ENCODE data around the gene HDGF.

The HDGF gene

DNA sequence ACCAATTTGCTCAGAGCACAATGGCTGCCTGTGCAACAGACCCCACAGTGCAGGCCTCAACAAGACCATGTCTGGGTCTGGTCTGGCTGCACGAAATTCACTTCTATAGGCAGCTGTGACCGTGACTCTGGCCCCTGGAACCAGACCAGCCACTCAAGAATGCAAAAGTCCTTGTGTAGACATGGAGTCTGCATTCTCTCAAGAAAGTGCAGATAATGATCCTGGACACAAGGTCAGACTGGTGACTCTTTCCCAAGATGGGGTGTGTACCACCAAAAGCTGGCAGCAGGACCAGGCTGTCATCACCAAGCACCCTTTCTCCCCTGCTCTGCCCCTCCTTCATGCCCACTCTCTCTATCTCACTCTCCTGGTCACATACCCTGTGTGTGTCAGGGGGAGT is 30.3 kb downstream of the HDGF start:
- no peak for DNase-seq (ENCODE audit: extremely low read depth, insufficient read length)
- H3K36me3 ChIP-seq (ENCODE audit: control insufficient read depth, insufficient read depth, low read length) = peaks cover 25% of the 10 kb centered on the region
- H3K4me3 ChIP-seq (replicated peaks; ENCODE audit: low read depth, low read length) = no peak overlapping the region
- H3K27me3 ChIP-seq (replicated peaks; ENCODE audit: control insufficient read depth, insufficient read depth, low read length) = no peaks in the 10 kb centered on the region
- TF ChIP-seq, protein P1, sequence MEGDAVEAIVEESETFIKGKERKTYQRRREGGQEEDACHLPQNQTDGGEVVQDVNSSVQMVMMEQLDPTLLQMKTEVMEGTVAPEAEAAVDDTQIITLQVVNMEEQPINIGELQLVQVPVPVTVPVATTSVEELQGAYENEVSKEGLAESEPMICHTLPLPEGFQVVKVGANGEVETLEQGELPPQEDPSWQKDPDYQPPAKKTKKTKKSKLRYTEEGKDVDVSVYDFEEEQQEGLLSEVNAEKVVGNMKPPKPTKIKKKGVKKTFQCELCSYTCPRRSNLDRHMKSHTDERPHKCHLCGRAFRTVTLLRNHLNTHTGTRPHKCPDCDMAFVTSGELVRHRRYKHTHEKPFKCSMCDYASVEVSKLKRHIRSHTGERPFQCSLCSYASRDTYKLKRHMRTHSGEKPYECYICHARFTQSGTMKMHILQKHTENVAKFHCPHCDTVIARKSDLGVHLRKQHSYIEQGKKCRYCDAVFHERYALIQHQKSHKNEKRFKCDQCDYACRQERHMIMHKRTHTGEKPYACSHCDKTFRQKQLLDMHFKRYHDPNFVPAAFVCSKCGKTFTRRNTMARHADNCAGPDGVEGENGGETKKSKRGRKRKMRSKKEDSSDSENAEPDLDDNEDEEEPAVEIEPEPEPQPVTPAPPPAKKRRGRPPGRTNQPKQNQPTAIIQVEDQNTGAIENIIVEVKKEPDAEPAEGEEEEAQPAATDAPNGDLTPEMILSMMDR (IDR thresholded peaks at IDR 0.05; ENCODE audit: insufficient read depth, low read length, poor library complexity, severe bottlenecking) = no peak

DNA sequence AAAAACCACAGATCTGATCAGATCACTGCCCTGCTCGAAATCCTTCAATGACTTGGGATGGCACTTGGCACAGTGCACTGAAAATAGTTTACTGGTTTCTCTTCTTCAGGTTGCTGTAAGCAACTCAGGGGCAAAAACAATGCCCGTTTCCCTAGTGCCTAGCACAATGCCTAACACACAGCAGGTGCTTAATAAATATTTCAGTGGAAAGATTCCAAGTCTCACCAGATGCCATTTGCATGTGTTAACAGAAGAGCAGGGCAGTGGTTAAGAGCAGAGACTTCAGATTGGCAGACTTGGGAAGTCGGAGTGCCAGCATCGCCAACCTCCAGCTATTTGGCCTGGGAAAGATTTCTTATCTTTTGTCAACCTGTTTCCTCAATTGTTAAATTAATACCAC is 34.1 kb downstream of the HDGF start:
- DNase-seq (ENCODE audit: extremely low read depth, insufficient read length) = no peak
- Histone ChIP-seq H3K36me3 (ENCODE audit: control insufficient read depth, insufficient read depth, low read length) (peaks cover 8% of the 10 kb centered on the region), H3K27me3 (replicated peaks; ENCODE audit: control insufficient read depth, insufficient read depth, low read length) (no peaks in the 10 kb centered on the region), H3K4me3 (replicated peaks; ENCODE audit: low read depth, low read length) (no peak overlapping the region)
- TF ChIP-seq, protein P1 (IDR thresholded peaks at IDR 0.05; ENCODE audit: insufficient read depth, low read length, poor library complexity, severe bottlenecking) = no peak

DNA sequence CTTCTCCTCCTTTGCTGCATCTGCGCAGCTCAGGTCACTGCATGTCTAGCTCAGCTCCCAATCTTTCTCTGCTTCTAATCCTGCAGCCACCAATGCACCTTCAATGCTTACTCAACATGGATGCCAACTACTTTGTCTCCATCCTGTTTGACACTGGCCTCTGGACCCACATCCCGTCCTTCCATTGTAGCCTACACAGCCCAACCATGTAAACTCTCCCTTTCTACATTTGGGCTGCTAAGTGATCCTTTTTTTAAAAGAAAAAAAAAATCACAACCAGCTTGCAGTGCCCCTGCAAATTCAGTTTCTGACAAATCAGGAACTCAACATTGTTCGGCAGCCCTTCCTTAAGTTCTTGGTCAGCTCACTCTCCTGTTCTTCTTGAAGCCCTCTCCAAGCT is 36.6 kb downstream of the HDGF start:
- no peak for DNase-seq (ENCODE audit: extremely low read depth, insufficient read length)
- Histone ChIP-seq H3K4me3 (replicated peaks; ENCODE audit: low read depth, low read length) (no peak overlapping the region), H3K27me3 (replicated peaks; ENCODE audit: control insufficient read depth, insufficient read depth, low read length) (no peaks in the 10 kb centered on the region), H3K36me3 (ENCODE audit: control insufficient read depth, insufficient read depth, low read length) (no peaks in the 10 kb centered on the region; the same call in 1 of the 2 replicates)
- TF ChIP-seq, protein P1 (IDR thresholded peaks at IDR 0.05; ENCODE audit: insufficient read depth, low read length, poor library complexity, severe bottlenecking) = no peak

DNA sequence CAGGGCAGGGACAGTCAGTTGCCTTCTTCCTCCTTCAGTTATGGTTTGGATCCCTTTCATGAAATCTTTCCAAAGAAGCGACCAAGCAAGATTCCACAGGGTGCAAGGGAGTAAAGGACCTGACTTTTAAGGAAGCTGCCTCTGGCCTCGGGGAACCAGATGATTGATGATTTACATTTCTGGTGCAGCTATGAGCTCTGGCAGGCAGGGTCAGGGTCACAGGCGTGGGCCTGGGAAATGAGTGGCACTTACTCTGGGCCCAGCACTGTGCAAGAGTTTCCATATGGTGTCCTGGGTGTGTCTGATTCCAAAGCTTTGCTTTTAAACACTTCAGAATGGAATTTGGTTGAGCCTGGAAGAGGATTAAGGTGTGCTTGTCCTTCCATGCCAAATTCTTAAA is 38.8 kb downstream of the HDGF start:
- Histone ChIP-seq H3K27me3 (replicated peaks; ENCODE audit: control insufficient read depth, insufficient read depth, low read length) (no peaks in the 10 kb centered on the region), H3K36me3 (ENCODE audit: control insufficient read depth, insufficient read depth, low read length) (no peaks in the 10 kb centered on the region; the same call in 1 of the 2 replicates), H3K4me3 (replicated peaks; ENCODE audit: low read depth, low read length) (no peak overlapping the region)
- TF ChIP-seq, protein P1 (IDR thresholded peaks at IDR 0.05; ENCODE audit: insufficient read depth, low read length, poor library complexity, severe bottlenecking) = no peak
- no peak for DNase-seq (ENCODE audit: extremely low read depth, insufficient read length)

DNA sequence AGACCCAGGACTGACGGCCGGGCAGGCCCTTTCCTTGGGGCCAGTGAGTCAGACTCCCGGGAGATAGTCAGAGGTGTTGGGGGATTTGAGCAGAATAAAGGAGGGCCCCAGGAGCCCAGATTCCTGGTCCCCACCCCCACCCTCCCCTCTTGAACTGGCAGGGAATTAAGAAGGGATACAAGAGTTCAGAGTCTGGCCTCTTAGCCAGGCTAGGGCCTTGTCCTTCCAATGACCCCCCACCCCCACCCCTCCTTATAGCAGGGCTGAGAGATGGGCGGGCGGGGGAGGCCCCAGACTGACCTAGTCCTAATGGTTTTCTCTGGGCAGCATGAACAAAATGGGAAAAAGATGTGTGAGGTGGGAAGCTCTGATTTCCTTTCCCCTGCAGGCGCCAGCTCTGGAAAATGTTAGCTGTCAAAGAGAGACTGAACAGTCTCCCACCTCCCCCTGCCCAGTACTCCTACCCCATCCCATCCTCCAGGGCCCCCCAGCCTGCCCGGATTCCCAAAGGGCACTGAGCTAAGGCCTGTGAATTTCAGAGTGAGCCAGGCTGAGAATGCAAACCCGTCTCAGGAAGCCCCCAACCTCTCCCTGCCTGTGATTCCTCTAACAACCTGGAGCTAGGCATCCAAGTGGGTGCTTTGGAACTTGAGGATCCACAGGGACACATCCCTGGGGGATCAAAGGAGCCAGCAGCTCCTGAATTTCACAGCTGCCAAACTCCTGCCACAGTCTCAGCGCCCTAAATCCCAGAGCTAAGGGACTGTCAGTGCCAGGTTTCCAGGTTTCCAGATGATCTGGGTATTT is 40.3 kb downstream of the HDGF start:
- no peak for DNase-seq (ENCODE audit: extremely low read depth, insufficient read length)
- H3K36me3 ChIP-seq (ENCODE audit: control insufficient read depth, insufficient read depth, low read length) = no peaks in the 10 kb centered on the region; the same call in 1 of the 2 replicates
- H3K4me3 ChIP-seq (replicated peaks; ENCODE audit: low read depth, low read length) = no peak overlapping the region
- H3K27me3 ChIP-seq (replicated peaks; ENCODE audit: control insufficient read depth, insufficient read depth, low read length) = no peaks in the 10 kb centered on the region; the same call in 1 of the 2 replicates
- TF ChIP-seq, protein P1 (IDR thresholded peaks at IDR 0.05; ENCODE audit: insufficient read depth, low read length, poor library complexity, severe bottlenecking) = no peak

Measured in GM06990 (cell line).